Stomach (tissue), 9 donors: ENCODE results near the gene LMAN1L. TPM values are rescaled to one million over a fixed set of nuclear protein-coding genes. Genes with fewer than 3 reads are reported as not detected.

Experiments used
- DNase-seq, 2 donors: peaks; one replicate each; pipeline versions ENCODE4 v3.0.0 to v3.0.0-alpha.2; 2013 to 2019
- H3K27ac ChIP-seq, 5 donors: fragments of 200-600 bp in 4 of 5; sonication (generic) in 4 of 5; one replicate each; pipeline ENCODE4 v1.5.1; 2013 to 2019; ENCODE audit warnings: mild to moderate bottlenecking in 1 of 5, moderate library complexity in 1 of 5
- H3K27me3 ChIP-seq, 3 donors: fragments of 200-600 bp; sonication (generic); one replicate each; pipeline ENCODE4 v1.5.1; 2017 to 2019; ENCODE audit warnings: mixed run types in 1 of 3
- H3K36me3 ChIP-seq, 4 donors: fragments of 200-600 bp; sonication (generic); 1 replicate in 3 of 4; 2 replicates in 1 of 4; pipeline ENCODE4 v1.5.1; 2016 to 2019
- H3K4me1 ChIP-seq, 4 donors: fragments of 200-600 bp; sonication (generic); one replicate each; pipeline ENCODE4 v1.5.1; 2016 to 2019
- H3K4me3 ChIP-seq, 4 donors: fragments of 200-600 bp; sonication (generic) in 3 of 4; one replicate each; pipeline ENCODE4 v1.5.1; 2016 to 2019; ENCODE audit warnings: mild to moderate bottlenecking in 1 of 4
- H3K9me3 ChIP-seq, 4 donors: fragments of 200-600 bp; sonication (generic); one replicate each; pipeline ENCODE4 v1.5.1; 2016 to 2019
- EP300 ChIP-seq: sonication (generic); formaldehyde crosslinking; IDR thresholded peaks from one replicate; pipeline ENCODE4 v1.6.1; 2017; ENCODE audit warnings: antibody characterized with exemption
- POLR2A ChIP-seq, 4 donors: fragments of 450-650 bp; IDR thresholded peaks; one replicate each; pipeline ENCODE4 v1.6.1; 2016; ENCODE audit warnings: antibody characterized with exemption in 4 of 4, control low read depth in 2 of 4, mild to moderate bottlenecking in 1 of 4, moderate library complexity in 1 of 4
- POLR2AphosphoS5 ChIP-seq, 3 donors: sonication (generic); formaldehyde crosslinking; IDR thresholded peaks; one replicate each; pipeline ENCODE4 v1.6.1; 2016; ENCODE audit warnings: antibody characterized with exemption in 3 of 3
- WGBS, 5 donors: extraction: QIAGEN DNeasy Blood & Tissue Kit in 3 of 5; methylation state at CpG; one replicate each; pipeline versions ENCODE4 v1.1.5 to v1.1.7; 2013 to 2018; 5-methylcytosine and 5-hydroxymethylcytosine counted together
- intact Hi-C: fragments of 100-400 bp; cut with DNase I; formaldehyde crosslinking; loops from one replicate; pipeline ENCODE4 v1.15.1; 2023; ENCODE audit warnings: low total_unique reads
- polyA plus RNA-seq, 3 donors: library from polyadenylated mRNA; stranded (reverse); fragments of 200-250 nt; gene quantifications; one replicate each; pipeline ENCODE4 v1.2.3, GENCODE V29; 2013
- total RNA-seq, 5 donors: library from RNA; depleted of rRNA; stranded (reverse); fragments of >200 nt; gene quantifications; one replicate each; pipeline versions ENCODE4 v1.1.0 to v1.2.3, GENCODE V29; 2014 to 2016
- TF ChIP-seq, protein P1 (sequence below), 7 experiments: fragments of 450-650 bp in 4 of 7; fragments of 200-600 bp in 3 of 7; sonication (generic) in 3 of 7; IDR thresholded peaks; one replicate each; pipeline ENCODE4 v1.5.1; 2016 to 2019; ENCODE audit warnings: antibody characterized with exemption in 7 of 7, control low read depth in 2 of 7, mild to moderate bottlenecking in 1 of 7
- donor health status: healthy with polysubstance abuse.
- donor health status: Bipolar disorder and iron deficiency.
- donor health status: healthy.

Gene LMAN1L
- total and polyA plus RNA-seq, 8 donors: 5.9 to 83.5 TPM; not detected in 6

DNA sequence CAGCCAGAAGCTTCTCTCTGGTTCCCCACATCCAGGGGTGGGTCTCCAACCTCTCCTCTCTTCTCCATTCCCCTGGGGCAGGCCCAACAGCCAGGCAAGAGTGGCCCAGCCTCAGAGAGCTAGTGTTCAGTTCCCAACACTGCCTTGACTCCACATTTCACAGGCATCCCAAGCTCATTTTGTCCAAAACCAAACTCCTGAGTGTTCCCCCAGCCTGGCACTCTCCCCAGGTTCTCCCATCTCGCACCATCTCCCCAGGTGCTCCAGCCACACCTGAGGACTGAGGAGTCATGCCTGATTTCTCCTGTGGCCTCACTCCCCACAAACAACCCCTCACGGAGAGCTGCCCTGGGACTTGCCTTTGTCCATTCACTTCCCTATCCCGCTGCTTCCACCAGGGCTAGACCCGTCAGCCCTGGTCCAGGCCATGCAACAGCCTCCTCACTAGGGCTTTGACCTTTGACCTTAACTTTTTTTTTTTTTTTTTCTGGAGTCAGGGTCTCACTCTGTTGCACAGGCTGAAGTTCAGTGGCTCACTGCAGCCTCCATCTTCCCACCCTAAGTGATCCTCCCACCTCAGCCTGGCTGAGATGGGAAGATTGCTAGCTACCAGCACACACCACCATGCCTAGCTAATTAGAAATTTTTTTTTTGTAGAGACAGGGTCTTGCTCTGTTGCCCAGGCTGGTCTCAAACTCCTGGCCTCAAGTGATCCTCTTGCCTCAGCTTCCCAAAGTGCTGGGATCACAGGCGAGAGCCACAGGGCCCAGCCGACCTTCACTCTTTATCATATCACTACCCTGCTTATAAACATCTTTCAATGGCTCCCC, 34.7 kb upstream of the LMAN1L start:
- intact Hi-C loops: no loop called here
- no peak for DNase-seq
- H3K27ac ChIP-seq: peak overlapping the region in 4 of 5 donors; percentile 57 to 95 (median 75)

DNA sequence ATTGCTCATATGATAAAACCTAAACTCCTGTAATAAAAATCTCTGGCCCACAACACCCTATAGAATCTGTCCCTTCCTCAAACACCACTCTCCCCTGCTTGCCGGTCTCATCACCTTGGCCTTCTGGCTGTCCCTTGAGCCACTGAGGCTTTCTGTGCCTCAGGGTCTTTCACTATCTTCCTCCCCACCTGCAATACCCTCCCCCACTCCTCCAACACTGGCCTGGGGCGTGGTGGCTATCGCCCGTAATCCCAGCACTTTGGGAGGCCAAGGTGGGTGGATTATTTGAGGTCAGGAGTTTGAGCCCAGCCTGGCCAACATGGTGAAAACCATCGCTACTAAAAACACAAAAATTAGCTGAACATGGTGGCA, 34.0 kb upstream of the LMAN1L start:
- H3K27ac ChIP-seq: peak overlapping the region in 2 of 5 donors; percentile 87 to 95
- intact Hi-C loops: no loop called here
- no peaks in the 10 kb centered on the region for H3K36me3 ChIP-seq
- no peaks in the 10 kb centered on the region for H3K27me3 ChIP-seq
- TF ChIP-seq, protein P1, sequence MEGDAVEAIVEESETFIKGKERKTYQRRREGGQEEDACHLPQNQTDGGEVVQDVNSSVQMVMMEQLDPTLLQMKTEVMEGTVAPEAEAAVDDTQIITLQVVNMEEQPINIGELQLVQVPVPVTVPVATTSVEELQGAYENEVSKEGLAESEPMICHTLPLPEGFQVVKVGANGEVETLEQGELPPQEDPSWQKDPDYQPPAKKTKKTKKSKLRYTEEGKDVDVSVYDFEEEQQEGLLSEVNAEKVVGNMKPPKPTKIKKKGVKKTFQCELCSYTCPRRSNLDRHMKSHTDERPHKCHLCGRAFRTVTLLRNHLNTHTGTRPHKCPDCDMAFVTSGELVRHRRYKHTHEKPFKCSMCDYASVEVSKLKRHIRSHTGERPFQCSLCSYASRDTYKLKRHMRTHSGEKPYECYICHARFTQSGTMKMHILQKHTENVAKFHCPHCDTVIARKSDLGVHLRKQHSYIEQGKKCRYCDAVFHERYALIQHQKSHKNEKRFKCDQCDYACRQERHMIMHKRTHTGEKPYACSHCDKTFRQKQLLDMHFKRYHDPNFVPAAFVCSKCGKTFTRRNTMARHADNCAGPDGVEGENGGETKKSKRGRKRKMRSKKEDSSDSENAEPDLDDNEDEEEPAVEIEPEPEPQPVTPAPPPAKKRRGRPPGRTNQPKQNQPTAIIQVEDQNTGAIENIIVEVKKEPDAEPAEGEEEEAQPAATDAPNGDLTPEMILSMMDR (IDR thresholded peaks at IDR 0.05): no peak
- TF ChIP-seq POLR2AphosphoS5 (IDR thresholded peaks at IDR 0.05) (no peak), POLR2A (IDR thresholded peaks at IDR 0.05) (no peak), EP300 (no peak)
- H3K9me3 ChIP-seq: no peaks in the 10 kb centered on the region
- WGBS, 5 donors: 87 to 94% (median 90%) methylated on average over 5 of the region's 5 CpGs
- peaks cover 35 to 74% (median 55%) of the 10 kb centered on the region in 4 donors for H3K4me1 ChIP-seq
- DNase-seq: no peak
- H3K4me3 ChIP-seq: no peak overlapping the region

More for the DNA sequence above, 34.7 kb upstream of the LMAN1L start:
- H3K27me3 ChIP-seq: no peaks in the 10 kb centered on the region
- H3K9me3 ChIP-seq: no peaks in the 10 kb centered on the region
- no peak overlapping the region for H3K4me3 ChIP-seq
- H3K4me1 ChIP-seq: peaks cover 29 to 71% (median 49%) of the 10 kb centered on the region in 4 donors
- 83 to 94% (median 89%) methylated on average over 6 of the region's 6 CpGs for WGBS, 5 donors
- no peaks in the 10 kb centered on the region for H3K36me3 ChIP-seq
- TF ChIP-seq EP300 (no peak), POLR2A (IDR thresholded peaks at IDR 0.05) (no peak), POLR2AphosphoS5 (IDR thresholded peaks at IDR 0.05) (no peak)
- TF ChIP-seq, protein P1 (IDR thresholded peaks at IDR 0.05): no peak

DNA sequence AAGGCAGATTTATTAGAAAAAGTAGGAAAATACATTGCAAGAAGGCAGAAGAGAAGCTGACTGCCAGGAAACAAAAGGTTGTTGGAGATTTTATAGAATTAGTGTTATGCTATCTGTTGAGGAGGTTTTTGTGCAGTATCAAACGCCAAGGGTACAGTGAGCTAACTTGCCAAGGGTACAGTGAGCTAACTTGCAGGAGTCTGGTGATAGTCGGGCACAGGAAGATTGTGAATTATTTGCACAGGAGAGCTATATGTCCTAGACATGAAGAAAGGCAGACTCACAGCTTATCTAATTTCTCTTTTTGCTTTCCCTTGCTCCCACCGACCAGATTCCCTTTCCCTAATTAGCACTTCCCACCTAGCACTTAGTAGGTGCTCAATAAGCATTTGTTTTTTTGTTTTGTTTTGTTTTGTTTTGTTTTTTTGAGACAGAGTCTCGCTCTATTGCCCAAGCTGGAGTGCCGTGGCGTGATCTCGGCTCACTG, 33.4 kb upstream of the LMAN1L start:
- DNase-seq: no peak
- no peaks in the 10 kb centered on the region for H3K9me3 ChIP-seq
- intact Hi-C loops: no loop called here
- H3K27me3 ChIP-seq: no peaks in the 10 kb centered on the region
- peaks cover 41 to 78% (median 61%) of the 10 kb centered on the region in 4 donors for H3K4me1 ChIP-seq
- WGBS, 5 donors: 59 to 73% (median 66%) methylated on average over 7 of the region's 7 CpGs
- no peaks in the 10 kb centered on the region for H3K36me3 ChIP-seq
- H3K27ac ChIP-seq: peak overlapping the region; percentile 64 to 95 (median 87)
- no peak overlapping the region for H3K4me3 ChIP-seq
- TF ChIP-seq, protein P1 (IDR thresholded peaks at IDR 0.05): no peak
- TF ChIP-seq POLR2AphosphoS5 (IDR thresholded peaks at IDR 0.05) (no peak), EP300 (no peak), POLR2A (IDR thresholded peaks at IDR 0.05) (no peak)

DNA sequence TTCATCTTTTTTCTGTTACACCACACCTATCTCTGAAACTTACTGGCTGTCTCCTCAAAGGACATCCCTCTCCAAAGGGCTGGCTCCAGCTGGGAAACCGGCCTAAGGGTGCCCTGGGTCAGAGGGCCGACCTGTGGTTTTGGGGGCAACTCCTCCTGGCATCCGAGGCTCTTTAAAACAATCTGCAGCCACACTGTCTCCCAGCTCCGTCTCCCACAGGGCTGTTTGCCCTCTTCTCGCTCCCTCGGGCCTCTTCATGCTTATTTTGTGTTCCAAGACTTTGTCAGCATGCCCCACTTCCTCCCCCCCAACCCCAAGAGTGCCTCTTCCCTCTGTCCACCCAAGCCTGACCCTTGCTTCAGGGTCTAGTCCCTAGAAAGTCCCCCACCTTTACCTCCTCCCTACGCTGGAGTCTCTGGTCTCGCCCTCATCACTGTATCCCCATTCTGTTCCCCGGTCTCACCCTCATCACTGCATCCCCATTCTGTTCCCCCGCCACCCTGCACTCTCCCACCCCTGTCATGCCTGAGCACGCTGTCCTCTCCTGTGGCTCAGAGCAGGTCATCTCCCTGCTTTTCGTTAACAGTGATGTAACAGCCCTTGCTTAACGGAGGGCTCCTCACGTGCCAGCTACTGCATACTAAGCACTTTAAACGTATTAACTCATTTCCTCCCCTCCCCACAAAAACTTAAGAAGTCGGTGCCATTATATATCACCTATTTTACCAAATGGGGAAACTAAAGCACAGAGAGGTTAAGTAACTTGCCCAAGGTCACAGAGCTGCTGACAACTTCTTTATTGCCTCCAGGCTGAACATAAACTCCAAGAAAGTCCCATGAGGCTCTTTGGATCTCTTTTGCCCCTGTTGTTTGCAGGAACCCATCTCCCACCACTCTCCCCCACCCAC, 31.9 kb upstream of the LMAN1L start:
- peaks cover 53 to 91% (median 73%) of the 10 kb centered on the region in 4 donors for H3K4me1 ChIP-seq
- peak overlapping the region; percentile 31 to 95 (median 87) for H3K27ac ChIP-seq
- peak in 1 of 2 donors; percentile 46 for DNase-seq
- intact Hi-C loops: no loop called here
- H3K36me3 ChIP-seq: no peaks in the 10 kb centered on the region
- H3K4me3 ChIP-seq: peak overlapping the region; percentile 77 to 84 (median 81)
- WGBS, 5 donors: 37 to 46% (median 46%) methylated on average over 16 of the region's 16 CpGs
- no peaks in the 10 kb centered on the region for H3K27me3 ChIP-seq
- H3K9me3 ChIP-seq: no peaks in the 10 kb centered on the region
- TF ChIP-seq POLR2A (IDR thresholded peaks at IDR 0.05) (no peak), POLR2AphosphoS5 (IDR thresholded peaks at IDR 0.05) (peak in 1 of 3 donors; percentile 13), EP300 (no peak)
- TF ChIP-seq, protein P1 (IDR thresholded peaks at IDR 0.05): no peak
